Measurements from ENCODE around the gene OPN3. TPM values are rescaled to one million over a fixed set of nuclear protein-coding genes. Genes with fewer than 3 reads are reported as not detected.

The OPN3 gene
- total RNA-seq, 1 experiment from 2014 or later, result 10.0 TPM

- no peaks in the 10 kb centered on the region for H3K79me2 ChIP-seq (ENCODE audit: insufficient read depth, low read length)
- H4K20me1 ChIP-seq (ENCODE audit: control insufficient read depth, insufficient read depth, insufficient read length), result no peaks in the 10 kb centered on the region
- no peak overlapping the region for H2BK15ac ChIP-seq (ENCODE audit: low read depth, low read length)
- WGBS (ENCODE audit: extremely low coverage, insufficient read length, low lambda C conversion rate), result no CpG with 5 or more reads among the region's 5 CpGs
- no peak overlapping the region for H3K27ac Mint-ChIP-seq
- no peak overlapping the region for H3K18ac ChIP-seq (ENCODE audit: insufficient read length, low read depth, low read length)
- H3K4ac ChIP-seq (ENCODE audit: low read depth, low read length), result no peak overlapping the region
- no peak overlapping the region for H3K23ac ChIP-seq (ENCODE audit: insufficient read length, low read depth, low read length)
- no peaks in the 10 kb centered on the region for H3K4me1 ChIP-seq (ENCODE audit: insufficient read depth, low read length)
- H2BK12ac ChIP-seq (ENCODE audit: insufficient read length, low read depth, low read length), result no peak overlapping the region
- no peaks in the 10 kb centered on the region for H3K9me3 ChIP-seq (ENCODE audit: control insufficient read depth, low read depth, low read length)
- H2BK20ac ChIP-seq (ENCODE audit: low read depth, low read length, poor library complexity, severe bottlenecking), result no peak overlapping the region
- H2BK5ac ChIP-seq (ENCODE audit: insufficient read length, low read length), result no peak overlapping the region
- no peak overlapping the region for H3K4me2 ChIP-seq (ENCODE audit: insufficient read depth, insufficient read length, low read length)
- no peaks in the 10 kb centered on the region for H3K4me1 Mint-ChIP-seq
- peaks cover 2% of the 10 kb centered on the region; the same call in 1 of the 2 replicates for H3K27me3 Mint-ChIP-seq (ENCODE audit: low read depth)
- no peaks in the 10 kb centered on the region for H3K9me3 Mint-ChIP-seq
- TF ChIP-seq CTCF (conservative IDR thresholded peaks at IDR 0.05), result no peak
- no peak overlapping the region for H4K5ac ChIP-seq (ENCODE audit: insufficient read length, low read depth, low read length)
- no peak overlapping the region for H3K14ac ChIP-seq (ENCODE audit: insufficient read depth, low read length)
- no peak for DNase-seq
- H3K23me2 ChIP-seq (ENCODE audit: insufficient read length, low read depth, low read length, poor library complexity, severe bottlenecking), result no peaks in the 10 kb centered on the region
- H4K91ac ChIP-seq (ENCODE audit: insufficient read length, low read depth, low read length), result no peak overlapping the region
- no peak overlapping the region for H3K4me3 Mint-ChIP-seq
- H2AFZ ChIP-seq (ENCODE audit: low read length), result no peak overlapping the region
- no peak overlapping the region for H2AK5ac ChIP-seq (ENCODE audit: insufficient read length, low read length)
- no peak overlapping the region for H3K56ac ChIP-seq (ENCODE audit: insufficient read length, low read depth, low read length)
- no peak overlapping the region for H3K27ac ChIP-seq (ENCODE audit: insufficient read length, low read depth, low read length)
- H3K27me3 ChIP-seq (ENCODE audit: insufficient read depth, low read length), result no peaks in the 10 kb centered on the region
- no peak overlapping the region for H2BK120ac ChIP-seq (ENCODE audit: low read depth, low read length, poor library complexity, severe bottlenecking)
- no peak overlapping the region for H4K8ac ChIP-seq (replicated peaks; ENCODE audit: insufficient read length, low read depth, low read length)
- H3K79me1 ChIP-seq (ENCODE audit: insufficient read depth, low read depth, low read length, poor library complexity, severe bottlenecking), result no peaks in the 10 kb centered on the region
- H3T11ph ChIP-seq (ENCODE audit: low read length), result no peak overlapping the region
- H3K36me3 Mint-ChIP-seq (ENCODE audit: insufficient read depth in 1 of 3, low read depth in 3 of 3), result no peaks in the 10 kb centered on the region
- no peak overlapping the region for H3K9ac ChIP-seq (ENCODE audit: extremely low read depth, insufficient read length, low read length)
Measured at GRCh38 chr1:241677201-241677600, 37.0 kb upstream of the OPN3 start.

Measured in H9 (cell line).